C4-2B (cell line): ENCODE data around the gene SRPRA.

Experiments used
- CTCF ChIP-seq: fragments of 450-650 bp; conservative IDR thresholded peaks from 2 replicates; pipeline ENCODE4 v1.5.1; 2017; ENCODE audit warnings: mild to moderate bottlenecking
- ZFX ChIP-seq: fragments of 450-650 bp; IDR thresholded peaks from 2 replicates; pipeline ENCODE4 v1.6.1; 2017

GRCh38 chr11:126290887-126291286 lies 22.2 kb upstream of the SRPRA start:
- TF ChIP-seq CTCF (no peak), ZFX (no peak)
